ENCODE results near the gene SACS.

- TF ChIP-seq CTCF (IDR thresholded peaks at IDR 0.05 in 2 of 3, conservative IDR thresholded peaks at IDR 0.05 in 1 of 3; ENCODE audit: borderline replicate concordance in 1 of 3, insufficient read depth in 1 of 3, low read depth in 2 of 3, low read length in 2 of 3) (no peak), POLR2A (IDR thresholded peaks at IDR 0.05; ENCODE audit: borderline replicate concordance, extremely low read depth, insufficient read depth, insufficient read length) (no peak), EZH2 (IDR thresholded peaks at IDR 0.05) (no peak), SIN3A (IDR thresholded peaks at IDR 0.05; ENCODE audit: low read depth) (no peak), POLR2AphosphoS5 (IDR thresholded peaks at IDR 0.05; ENCODE audit: low read depth, low read length) (no peak), ATF3 (IDR thresholded peaks at IDR 0.05) (no peak), REST (IDR thresholded peaks at IDR 0.05; ENCODE audit: low read depth) (no peak), ZBTB33 (IDR thresholded peaks at IDR 0.05; ENCODE audit: extremely low read depth, insufficient replicate concordance, low read length) (no peak)
These were observed 16.1 kb upstream of the SACS start for GRCh38 chr13:23449398-23450162.
